ENCODE results near the gene RAB28. TPM values are rescaled to one million over a fixed set of nuclear protein-coding genes. Genes with fewer than 3 reads are reported as not detected.

Gene RAB28
- total RNA-seq, 3 donors from 2014 or later (not counting 1 experiment from before 2014, with no cell fraction given), result 10.2 to 13.1 (median 12.9) TPM

- Mint-ChIP-seq H3K27me3 (ENCODE audit: low read depth in 2 of 2) (no peaks in the 10 kb centered on the region), H3K4me1 (peaks cover 5 to 12% of the 10 kb centered on the region in 2 donors), H3K4me3 (peak overlapping the region; percentile 40), H3K36me3 (peaks cover 12% of the 10 kb centered on the region), H3K9me3 (peaks cover 6 to 12% of the 10 kb centered on the region in 2 donors), H3K27ac (peak overlapping the region; percentile 37 to 83)
- H3K4me1 ChIP-seq (ENCODE audit: control insufficient read depth, insufficient read depth, low read length), result no peaks in the 10 kb centered on the region
- ATAC-seq (peak; percentile 70 to 94 (median 74)), DNase-seq (peak in 1 of 2 donors; percentile 6)
- no peak overlapping the region for H3K27ac ChIP-seq (ENCODE audit: low read length)
- no peak overlapping the region for H3K4me3 ChIP-seq (ENCODE audit: low read length)
- no peaks in the 10 kb centered on the region for H3K27me3 ChIP-seq (ENCODE audit: control insufficient read depth, insufficient read depth, low read length)
- no peak for TF ChIP-seq CTCF (IDR thresholded peaks at IDR 0.05)
- WGBS (ENCODE audit: insufficient coverage), result 100% methylated on average over 1 of the region's 1 CpG
- H3K9me3 ChIP-seq (ENCODE audit: control insufficient read depth, insufficient read depth, low read length), result peaks cover 7% of the 10 kb centered on the region
- intact Hi-C loops (cut with micrococcal nuclease), result no loop called here
- peaks cover 10% of the 10 kb centered on the region for H3K36me3 ChIP-seq (ENCODE audit: control insufficient read depth, insufficient read depth, low read length)
These were observed 31.1 kb downstream of the RAB28 start for GRCh38 chr4:13452927-13453579.

- no peak for TF ChIP-seq CTCF (IDR thresholded peaks at IDR 0.05)
- no peak for ATAC-seq
These were observed 34.5 kb downstream of the RAB28 start for GRCh38 chr4:13449590-13449989.

GRCh38 chr4:13445841-13446790 lies 38.0 kb downstream of the RAB28 start:
- H3K27me3 ChIP-seq (ENCODE audit: control insufficient read depth, insufficient read depth, low read length), result no peaks in the 10 kb centered on the region
- H3K27ac ChIP-seq (ENCODE audit: low read length), result no peak overlapping the region
- H3K4me3 Mint-ChIP-seq, result no peak overlapping the region
- no peak overlapping the region for H3K4me3 ChIP-seq (ENCODE audit: low read length)
- no peak for DNase-seq
- H3K27me3 Mint-ChIP-seq (ENCODE audit: low read depth in 2 of 2), result no peaks in the 10 kb centered on the region
- no peak overlapping the region for H3K27ac Mint-ChIP-seq
- no peaks in the 10 kb centered on the region for H3K4me1 Mint-ChIP-seq
- no peaks in the 10 kb centered on the region for H3K9me3 ChIP-seq (ENCODE audit: control insufficient read depth, insufficient read depth, low read length)
- TF ChIP-seq CTCF (IDR thresholded peaks at IDR 0.05), result no peak
- 98% methylated on average over 22 of the region's 22 CpGs for WGBS (ENCODE audit: insufficient coverage)
- H3K36me3 ChIP-seq (ENCODE audit: control insufficient read depth, insufficient read depth, low read length), result no peaks in the 10 kb centered on the region
- no peaks in the 10 kb centered on the region for H3K4me1 ChIP-seq (ENCODE audit: control insufficient read depth, insufficient read depth, low read length)
- intact Hi-C loops (cut with micrococcal nuclease), result no loop called here
- H3K36me3 Mint-ChIP-seq, result no peaks in the 10 kb centered on the region
- ATAC-seq, result no peak
- no peaks in the 10 kb centered on the region for H3K9me3 Mint-ChIP-seq

More at GRCh38 chr4:13449590-13449989, 34.5 kb downstream of the RAB28 start:
- WGBS (ENCODE audit: insufficient coverage), result no CpG with 5 or more reads among the region's 2 CpGs
- Histone ChIP-seq H3K36me3 (ENCODE audit: control insufficient read depth, insufficient read depth, low read length) (peaks cover 3% of the 10 kb centered on the region), H3K4me1 (ENCODE audit: control insufficient read depth, insufficient read depth, low read length) (no peaks in the 10 kb centered on the region), H3K4me3 (ENCODE audit: low read length) (no peak overlapping the region), H3K27me3 (ENCODE audit: control insufficient read depth, insufficient read depth, low read length) (no peaks in the 10 kb centered on the region), H3K27ac (ENCODE audit: low read length) (no peak overlapping the region), H3K9me3 (ENCODE audit: control insufficient read depth, insufficient read depth, low read length) (peaks cover 2% of the 10 kb centered on the region)
- peaks cover 5 to 12% of the 10 kb centered on the region in 2 donors for H3K4me1 Mint-ChIP-seq
- no peaks in the 10 kb centered on the region for H3K27me3 Mint-ChIP-seq (ENCODE audit: low read depth in 2 of 2)
- intact Hi-C loops (cut with micrococcal nuclease), result no loop called here
- DNase-seq, result no peak
- peaks cover 6 to 12% of the 10 kb centered on the region in 2 donors for H3K9me3 Mint-ChIP-seq
- no peak overlapping the region for H3K4me3 Mint-ChIP-seq
- H3K36me3 Mint-ChIP-seq, result peaks cover 12% of the 10 kb centered on the region
- no peak overlapping the region for H3K27ac Mint-ChIP-seq
